Measurements from ENCODE around the gene ARMH1.
"Not testable (repeated sequence)": the region's sequence is repeated elsewhere in the genome, so short reads cannot be mapped to it uniquely, and the experiment has no call there.

DNA sequence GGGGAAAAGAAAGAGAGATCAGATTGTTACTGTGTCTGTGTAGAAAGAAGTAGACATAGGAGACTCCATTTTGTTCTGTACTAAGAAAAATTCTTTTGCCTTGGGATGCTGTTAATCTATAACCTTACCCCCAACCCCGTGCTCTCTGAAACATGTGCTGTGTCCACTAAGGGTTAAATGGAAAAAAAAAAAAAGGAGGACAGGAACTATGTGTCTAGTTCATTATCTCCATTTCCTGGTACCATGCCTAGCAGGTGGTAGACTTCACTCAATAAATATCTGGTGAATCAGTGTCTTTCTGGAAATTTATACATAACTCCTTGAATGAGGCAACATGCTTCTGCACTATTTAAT is 64.4 kb downstream of the ARMH1 start:
- TF ChIP-seq, protein P1, sequence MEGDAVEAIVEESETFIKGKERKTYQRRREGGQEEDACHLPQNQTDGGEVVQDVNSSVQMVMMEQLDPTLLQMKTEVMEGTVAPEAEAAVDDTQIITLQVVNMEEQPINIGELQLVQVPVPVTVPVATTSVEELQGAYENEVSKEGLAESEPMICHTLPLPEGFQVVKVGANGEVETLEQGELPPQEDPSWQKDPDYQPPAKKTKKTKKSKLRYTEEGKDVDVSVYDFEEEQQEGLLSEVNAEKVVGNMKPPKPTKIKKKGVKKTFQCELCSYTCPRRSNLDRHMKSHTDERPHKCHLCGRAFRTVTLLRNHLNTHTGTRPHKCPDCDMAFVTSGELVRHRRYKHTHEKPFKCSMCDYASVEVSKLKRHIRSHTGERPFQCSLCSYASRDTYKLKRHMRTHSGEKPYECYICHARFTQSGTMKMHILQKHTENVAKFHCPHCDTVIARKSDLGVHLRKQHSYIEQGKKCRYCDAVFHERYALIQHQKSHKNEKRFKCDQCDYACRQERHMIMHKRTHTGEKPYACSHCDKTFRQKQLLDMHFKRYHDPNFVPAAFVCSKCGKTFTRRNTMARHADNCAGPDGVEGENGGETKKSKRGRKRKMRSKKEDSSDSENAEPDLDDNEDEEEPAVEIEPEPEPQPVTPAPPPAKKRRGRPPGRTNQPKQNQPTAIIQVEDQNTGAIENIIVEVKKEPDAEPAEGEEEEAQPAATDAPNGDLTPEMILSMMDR (conservative IDR thresholded peaks at IDR 0.05 in 1 of 2, IDR thresholded peaks at IDR 0.05 in 1 of 2; ENCODE audit: extremely low read depth in 1 of 2, insufficient read depth in 1 of 2, low read depth in 1 of 2, low read length in 2 of 2): not testable (repeated sequence)
- not testable (repeated sequence) for TF ChIP-seq EZH2 (IDR thresholded peaks at IDR 0.05; ENCODE audit: borderline replicate concordance, low read length)
